ENCODE data around the gene LMTK2.

The LMTK2 gene

GRCh38 chr7:98209166-98209920 lies 102.7 kb downstream of the LMTK2 start:
- Histone ChIP-seq H3K9me3 (ENCODE audit: control insufficient read depth, low read length) (no peaks in the 10 kb centered on the region), H3K4me3 (ENCODE audit: low read length) (no peak overlapping the region), H3K4me1 (ENCODE audit: control insufficient read depth, insufficient read depth, low read length) (no peaks in the 10 kb centered on the region)

GRCh38 chr7:98210513-98211220 lies 104.0 kb downstream of the LMTK2 start:
- peak; percentile 27 for DNase-seq (ENCODE audit: low read depth)
- Histone ChIP-seq H3K36me3 (ENCODE audit: control insufficient read depth, insufficient read depth, low read length, severe bottlenecking) (peaks cover 18% of the 10 kb centered on the region), H3K9me3 (ENCODE audit: control insufficient read depth, low read length) (no peaks in the 10 kb centered on the region), H3K27me3 (replicated peaks; ENCODE audit: control insufficient read depth, insufficient read depth, low read length) (no peaks in the 10 kb centered on the region), H3K4me3 (ENCODE audit: low read length) (peak overlapping the region; percentile 37), H3K4me1 (ENCODE audit: control insufficient read depth, insufficient read depth, low read length) (no peaks in the 10 kb centered on the region), H3K9ac (ENCODE audit: low read length) (no peak overlapping the region)

More at GRCh38 chr7:98209166-98209920, 102.7 kb downstream of the LMTK2 start:
- no peak overlapping the region for H3K9ac ChIP-seq (ENCODE audit: low read length)
- H3K36me3 ChIP-seq (ENCODE audit: control insufficient read depth, insufficient read depth, low read length, severe bottlenecking) = peaks cover 29% of the 10 kb centered on the region
- no peak for DNase-seq (ENCODE audit: low read depth)
- no peaks in the 10 kb centered on the region for H3K27me3 ChIP-seq (replicated peaks; ENCODE audit: control insufficient read depth, insufficient read depth, low read length)

GRCh38 chr7:98211221-98211675 lies 104.6 kb downstream of the LMTK2 start, which contains the start of gene BHLHA15:
Gene BHLHA15, plus strand, starts transcription at chr7:98211439. Its CDS starts 871 bp downstream, at chr7:98212310.
- Histone ChIP-seq H3K27me3 (replicated peaks; ENCODE audit: control insufficient read depth, insufficient read depth, low read length) (no peaks in the 10 kb centered on the region), H3K4me1 (ENCODE audit: control insufficient read depth, insufficient read depth, low read length) (no peaks in the 10 kb centered on the region), H3K9ac (ENCODE audit: low read length) (no peak within 1 kb of the TSS), H3K4me3 (ENCODE audit: low read length) (peak within 1 kb of the TSS; percentile 37), H3K9me3 (ENCODE audit: control insufficient read depth, low read length) (no peaks in the 10 kb centered on the region), H3K36me3 (ENCODE audit: control insufficient read depth, insufficient read depth, low read length, severe bottlenecking) (peaks cover 12% of the 10 kb centered on the region)
- DNase-seq (ENCODE audit: low read depth) = peak; percentile 30

- Histone ChIP-seq H3K4me1 (ENCODE audit: control insufficient read depth, insufficient read depth, low read length) (no peaks in the 10 kb centered on the region), H3K27me3 (replicated peaks; ENCODE audit: control insufficient read depth, insufficient read depth, low read length) (no peaks in the 10 kb centered on the region), H3K9me3 (ENCODE audit: control insufficient read depth, low read length) (no peaks in the 10 kb centered on the region), H3K9ac (ENCODE audit: low read length) (no peak overlapping the region), H3K36me3 (ENCODE audit: control insufficient read depth, insufficient read depth, low read length, severe bottlenecking) (peaks cover 6% of the 10 kb centered on the region), H3K4me3 (ENCODE audit: low read length) (no peak overlapping the region)
- DNase-seq (ENCODE audit: low read depth) = no peak
These were observed 105.2 kb downstream of the LMTK2 start for GRCh38 chr7:98211676-98212531.

GRCh38 chr7:98212532-98213041 lies 105.9 kb downstream of the LMTK2 start:
- Histone ChIP-seq H3K36me3 (ENCODE audit: control insufficient read depth, insufficient read depth, low read length, severe bottlenecking) (no peaks in the 10 kb centered on the region), H3K27me3 (replicated peaks; ENCODE audit: control insufficient read depth, insufficient read depth, low read length) (no peaks in the 10 kb centered on the region), H3K4me3 (ENCODE audit: low read length) (no peak overlapping the region), H3K4me1 (ENCODE audit: control insufficient read depth, insufficient read depth, low read length) (no peaks in the 10 kb centered on the region), H3K9me3 (ENCODE audit: control insufficient read depth, low read length) (no peaks in the 10 kb centered on the region), H3K9ac (ENCODE audit: low read length) (no peak overlapping the region)
- DNase-seq (ENCODE audit: low read depth) = no peak

- no peak overlapping the region for H3K9ac ChIP-seq (ENCODE audit: low read length)
- no peaks in the 10 kb centered on the region for H3K27me3 ChIP-seq (replicated peaks; ENCODE audit: control insufficient read depth, insufficient read depth, low read length)
- no peak overlapping the region for H3K4me3 ChIP-seq (ENCODE audit: low read length)
- H3K9me3 ChIP-seq (ENCODE audit: control insufficient read depth, low read length) = no peaks in the 10 kb centered on the region
- H3K4me1 ChIP-seq (ENCODE audit: control insufficient read depth, insufficient read depth, low read length) = no peaks in the 10 kb centered on the region
- H3K36me3 ChIP-seq (ENCODE audit: control insufficient read depth, insufficient read depth, low read length, severe bottlenecking) = no peaks in the 10 kb centered on the region
- DNase-seq (ENCODE audit: low read depth) = no peak
These were observed 106.7 kb downstream of the LMTK2 start for GRCh38 chr7:98213296-98213887.

- no peaks in the 10 kb centered on the region for H3K36me3 ChIP-seq (ENCODE audit: control insufficient read depth, insufficient read depth, low read length, severe bottlenecking)
- DNase-seq (ENCODE audit: low read depth) = no peak
- H3K27me3 ChIP-seq (replicated peaks; ENCODE audit: control insufficient read depth, insufficient read depth, low read length) = no peaks in the 10 kb centered on the region
- H3K4me1 ChIP-seq (ENCODE audit: control insufficient read depth, insufficient read depth, low read length) = no peaks in the 10 kb centered on the region
- no peak overlapping the region for H3K4me3 ChIP-seq (ENCODE audit: low read length)
- H3K9ac ChIP-seq (ENCODE audit: low read length) = no peak overlapping the region
- H3K9me3 ChIP-seq (ENCODE audit: control insufficient read depth, low read length) = no peaks in the 10 kb centered on the region
These were observed 107.5 kb downstream of the LMTK2 start for GRCh38 chr7:98213888-98214810.

- H3K9me3 ChIP-seq (ENCODE audit: control insufficient read depth, low read length) = no peaks in the 10 kb centered on the region
- no peak overlapping the region for H3K4me3 ChIP-seq (ENCODE audit: low read length)
- DNase-seq (ENCODE audit: low read depth) = no peak
- no peaks in the 10 kb centered on the region for H3K36me3 ChIP-seq (ENCODE audit: control insufficient read depth, insufficient read depth, low read length, severe bottlenecking)
- H3K9ac ChIP-seq (ENCODE audit: low read length) = no peak overlapping the region
- no peaks in the 10 kb centered on the region for H3K27me3 ChIP-seq (replicated peaks; ENCODE audit: control insufficient read depth, insufficient read depth, low read length)
- H3K4me1 ChIP-seq (ENCODE audit: control insufficient read depth, insufficient read depth, low read length) = no peaks in the 10 kb centered on the region
These were observed 108.2 kb downstream of the LMTK2 start for GRCh38 chr7:98214811-98215321.

GRCh38 chr7:98215561-98216495 lies 109.2 kb downstream of the LMTK2 start:
- H3K36me3 ChIP-seq (ENCODE audit: control insufficient read depth, insufficient read depth, low read length, severe bottlenecking) = no peaks in the 10 kb centered on the region
- DNase-seq (ENCODE audit: low read depth) = no peak
- H3K4me1 ChIP-seq (ENCODE audit: control insufficient read depth, insufficient read depth, low read length) = no peaks in the 10 kb centered on the region
- H3K9ac ChIP-seq (ENCODE audit: low read length) = no peak overlapping the region
- H3K27me3 ChIP-seq (replicated peaks; ENCODE audit: control insufficient read depth, insufficient read depth, low read length) = no peaks in the 10 kb centered on the region
- H3K9me3 ChIP-seq (ENCODE audit: control insufficient read depth, low read length) = no peaks in the 10 kb centered on the region
- H3K4me3 ChIP-seq (ENCODE audit: low read length) = no peak overlapping the region
